CD4-positive, alpha-beta T cell (primary cell): ENCODE results near the gene RAB33B. TPM values are rescaled to one million over a fixed set of nuclear protein-coding genes. Genes with fewer than 3 reads are reported as not detected.

Experiments
- ATAC-seq: fragments of 200-7000 bp; cut with Tn5 transposase; one replicate; pipeline ENCODE4 v1.10.0; 2022; ENCODE audit warnings: mild to moderate bottlenecking; ENCODE audit not compliant: poor library complexity
- CTCF ChIA-PET: fragments of 350-600 bp; sonication (Branson Sonifier 250); formaldehyde crosslinking; loops from one replicate; lab custom pipeline; 2021; ENCODE audit warnings: antibody characterized with exemption, inconsistent platforms; lab: Charles Lee
- POLR2A ChIA-PET: fragments of 350-600 bp; sonication (Branson Sonifier 250); formaldehyde crosslinking; loops from one replicate; lab custom pipeline; 2021; ENCODE audit warnings: antibody characterized with exemption, inconsistent platforms; lab: Charles Lee
- DNase-seq, 14 experiments: peaks; one replicate each; pipeline ENCODE4 v3.0.0-alpha.2; 2013 to 2020; ENCODE audit warnings: mixed read lengths in 2 of 14
- H3K27ac ChIP-seq, 2 donors: one replicate each; pipeline versions ENCODE4 v1.5.1 to v1.7.0; 2013; ENCODE audit warnings: low read length in 2 of 2, low read depth in 1 of 2, mild to moderate bottlenecking in 1 of 2
- H3K27me3 ChIP-seq, 2 experiments: 1 replicate in 1 of 2; 2 replicates in 1 of 2; pipeline versions ENCODE4 v1.6.1 to v1.7.0; 2013; ENCODE audit warnings: low read length in 2 of 2, control low read depth in 1 of 2, mild to moderate bottlenecking in 1 of 2, moderate library complexity in 1 of 2; ENCODE audit not compliant: insufficient read depth in 2 of 2, control insufficient read depth in 1 of 2
- H3K36me3 ChIP-seq: one replicate; pipeline ENCODE4 v1.6.1; 2013; ENCODE audit warnings: low read length, control low read depth; ENCODE audit not compliant: insufficient read depth
- H3K4me1 ChIP-seq: one replicate; pipeline ENCODE4 v1.6.1; 2013; ENCODE audit warnings: low read length, control low read depth; ENCODE audit not compliant: insufficient read depth
- H3K4me3 ChIP-seq: one replicate; pipeline ENCODE4 v1.5.1; 2013; ENCODE audit warnings: mild to moderate bottlenecking, low read length, moderate library complexity
- H3K9me3 ChIP-seq, 2 experiments: 1 replicate in 1 of 2; 2 replicates in 1 of 2; pipeline versions ENCODE4 v1.6.1 to v1.7.0; 2013; ENCODE audit warnings: low read length in 2 of 2, mild to moderate bottlenecking in 2 of 2, control low read depth in 1 of 2, moderate library complexity in 1 of 2; ENCODE audit not compliant: control insufficient read depth in 1 of 2, insufficient read depth in 1 of 2
- H3K27ac Mint-ChIP-seq: one replicate; pipeline ENCODE4 v1.8.0; 2020; ENCODE audit warnings: mixed read lengths
- H3K27me3 Mint-ChIP-seq: one replicate; pipeline ENCODE4 v1.8.0; 2021; ENCODE audit warnings: mixed read lengths
- H3K36me3 Mint-ChIP-seq: one replicate; pipeline ENCODE4 v1.8.0; 2021; ENCODE audit warnings: low read depth, mixed read lengths
- H3K4me1 Mint-ChIP-seq: one replicate; pipeline ENCODE4 v1.8.0; 2021; ENCODE audit warnings: low read depth, mixed read lengths
- H3K4me3 Mint-ChIP-seq: one replicate; pipeline ENCODE4 v1.8.0; 2020; ENCODE audit warnings: mild to moderate bottlenecking, mixed read lengths
- H3K9me3 Mint-ChIP-seq: one replicate; pipeline ENCODE4 v1.8.0; 2020; ENCODE audit warnings: mixed read lengths
- intact Hi-C, 2 experiments: fragments of 100-400 bp; cut with DNase I in 1 of 2; cut with micrococcal nuclease in 1 of 2; formaldehyde crosslinking; loops; one replicate each; pipeline versions ENCODE4 v1.15.1 to v1.9.0; 2023 to 2025; cut with DNase I, micrococcal nuclease
- total RNA-seq, 174 experiments: library from RNA in 2 of 174; stranded (reverse) in 2 of 174; gene quantifications; one replicate each; pipeline ENCODE4 v1.2.3 and lab custom pipeline; 2021 to 2026
- TF ChIP-seq, protein P1 (sequence below): fragments of 200-600 bp; IDR thresholded peaks from one replicate; pipeline ENCODE4 v1.8.0; 2022; ENCODE audit warnings: antibody characterized with exemption, mild to moderate bottlenecking

Gene RAB33B
- total RNA-seq, 2 experiments from 2014 or later: 23.3 to 23.6 TPM

DNA sequence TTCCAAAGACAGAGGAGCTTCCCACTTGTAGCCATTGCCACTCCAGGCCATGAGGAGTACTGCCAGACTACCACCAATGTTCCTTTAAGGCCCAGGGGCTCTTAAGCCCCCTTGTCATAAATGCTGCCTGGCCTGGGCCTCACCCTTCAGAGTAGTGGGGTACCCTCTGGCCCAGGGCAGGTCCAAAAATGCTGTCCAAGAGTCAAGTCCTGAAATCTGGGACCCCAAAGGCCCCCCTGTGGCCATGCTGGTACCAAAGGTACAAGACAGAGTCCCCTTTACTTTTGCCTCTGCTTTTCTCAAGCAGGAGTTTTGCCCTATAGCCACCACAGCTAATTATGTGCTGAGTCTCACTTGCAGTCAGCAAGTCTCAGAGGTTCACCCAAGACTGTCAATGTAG, 16.4 kb downstream of the RAB33B start:
- POLR2A ChIA-PET: no interaction called here
- H3K27me3 Mint-ChIP-seq: no peaks in the 10 kb centered on the region
- H3K9me3 Mint-ChIP-seq: peaks cover 5% of the 10 kb centered on the region
- DNase-seq: no peak
- peaks cover 23% of the 10 kb centered on the region for H3K4me1 Mint-ChIP-seq
- Histone ChIP-seq H3K27ac (no peak overlapping the region), H3K4me1 (peaks cover 8% of the 10 kb centered on the region), H3K4me3 (no peak overlapping the region), H3K36me3 (peaks cover 20% of the 10 kb centered on the region), H3K27me3 (no peaks in the 10 kb centered on the region), H3K9me3 (peaks cover 0 to 14% of the 10 kb centered on the region in 2 experiments)
- CTCF ChIA-PET: no interaction called here
- H3K4me3 Mint-ChIP-seq: no peak overlapping the region
- H3K27ac Mint-ChIP-seq: no peak overlapping the region
- intact Hi-C loops: no loop called here
- H3K36me3 Mint-ChIP-seq: peaks cover 69% of the 10 kb centered on the region
- ATAC-seq: no peak
- TF ChIP-seq, protein P1, sequence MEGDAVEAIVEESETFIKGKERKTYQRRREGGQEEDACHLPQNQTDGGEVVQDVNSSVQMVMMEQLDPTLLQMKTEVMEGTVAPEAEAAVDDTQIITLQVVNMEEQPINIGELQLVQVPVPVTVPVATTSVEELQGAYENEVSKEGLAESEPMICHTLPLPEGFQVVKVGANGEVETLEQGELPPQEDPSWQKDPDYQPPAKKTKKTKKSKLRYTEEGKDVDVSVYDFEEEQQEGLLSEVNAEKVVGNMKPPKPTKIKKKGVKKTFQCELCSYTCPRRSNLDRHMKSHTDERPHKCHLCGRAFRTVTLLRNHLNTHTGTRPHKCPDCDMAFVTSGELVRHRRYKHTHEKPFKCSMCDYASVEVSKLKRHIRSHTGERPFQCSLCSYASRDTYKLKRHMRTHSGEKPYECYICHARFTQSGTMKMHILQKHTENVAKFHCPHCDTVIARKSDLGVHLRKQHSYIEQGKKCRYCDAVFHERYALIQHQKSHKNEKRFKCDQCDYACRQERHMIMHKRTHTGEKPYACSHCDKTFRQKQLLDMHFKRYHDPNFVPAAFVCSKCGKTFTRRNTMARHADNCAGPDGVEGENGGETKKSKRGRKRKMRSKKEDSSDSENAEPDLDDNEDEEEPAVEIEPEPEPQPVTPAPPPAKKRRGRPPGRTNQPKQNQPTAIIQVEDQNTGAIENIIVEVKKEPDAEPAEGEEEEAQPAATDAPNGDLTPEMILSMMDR: no peak

DNA sequence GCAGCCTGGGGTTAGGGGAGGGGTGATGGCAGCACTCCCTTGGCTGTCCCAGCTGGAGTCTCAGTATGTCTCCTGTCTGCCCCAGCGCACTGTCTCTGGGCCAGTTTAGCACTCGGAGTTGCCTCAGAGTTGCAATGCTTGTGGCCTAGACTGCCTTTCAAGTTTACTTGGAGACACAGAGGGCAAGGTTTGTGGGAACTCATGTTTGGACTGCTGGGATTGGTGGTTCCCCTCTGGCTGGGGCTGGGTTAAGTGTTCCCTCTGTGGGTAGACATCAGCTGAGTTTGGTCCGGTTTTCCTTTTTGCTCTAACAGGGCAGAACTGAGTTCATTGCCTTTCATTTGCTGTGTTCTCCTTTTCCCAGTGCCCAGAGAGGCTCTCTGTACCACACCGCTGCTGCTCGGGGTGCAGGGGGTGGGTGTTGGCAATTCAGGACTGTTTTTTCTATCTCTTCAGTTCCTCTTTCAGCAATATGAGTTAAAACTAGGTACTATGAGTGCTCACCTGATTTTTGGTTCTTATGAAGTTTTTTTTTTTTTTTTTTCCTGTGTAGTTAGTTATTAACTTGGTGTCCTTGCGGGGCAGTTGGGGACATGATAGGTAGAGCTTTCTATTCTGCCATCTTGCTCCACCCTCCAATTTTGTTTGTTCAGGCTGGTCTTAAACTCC, 17.2 kb downstream of the RAB33B start:
- Histone ChIP-seq H3K4me1 (peaks cover 8% of the 10 kb centered on the region), H3K4me3 (no peak overlapping the region), H3K27ac (no peak overlapping the region), H3K36me3 (peaks cover 20% of the 10 kb centered on the region), H3K9me3 (peaks cover 0 to 14% of the 10 kb centered on the region in 2 experiments), H3K27me3 (no peaks in the 10 kb centered on the region)
- peaks cover 23% of the 10 kb centered on the region for H3K4me1 Mint-ChIP-seq
- intact Hi-C loops: no loop called here
- H3K4me3 Mint-ChIP-seq: no peak overlapping the region
- TF ChIP-seq, protein P1: no peak
- H3K27me3 Mint-ChIP-seq: no peaks in the 10 kb centered on the region
- ChIA-PET CTCF (no interaction called here), POLR2A (no interaction called here)
- peaks cover 74% of the 10 kb centered on the region for H3K36me3 Mint-ChIP-seq
- no peak for DNase-seq
- H3K27ac Mint-ChIP-seq: no peak overlapping the region
- ATAC-seq: no peak
- H3K9me3 Mint-ChIP-seq: peaks cover 5% of the 10 kb centered on the region

DNA sequence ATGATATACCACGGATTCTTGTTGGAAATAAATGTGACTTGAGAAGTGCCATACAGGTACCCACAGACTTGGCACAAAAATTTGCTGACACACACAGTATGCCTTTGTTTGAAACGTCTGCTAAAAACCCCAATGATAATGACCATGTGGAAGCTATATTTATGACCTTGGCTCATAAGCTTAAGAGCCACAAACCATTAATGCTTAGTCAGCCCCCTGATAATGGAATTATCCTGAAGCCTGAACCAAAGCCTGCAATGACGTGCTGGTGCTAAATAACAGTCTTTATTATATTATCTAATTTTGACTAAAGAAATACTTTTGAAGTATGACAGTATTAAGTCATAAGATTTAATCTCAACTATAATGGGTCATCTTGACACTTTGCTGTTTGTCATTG, 18.9 kb downstream of the RAB33B start:
- TF ChIP-seq, protein P1: no peak
- ChIA-PET POLR2A (no interaction called here), CTCF (no interaction called here)
- peaks cover 23% of the 10 kb centered on the region for H3K4me1 Mint-ChIP-seq
- no peak overlapping the region for H3K27ac Mint-ChIP-seq
- peaks cover 5% of the 10 kb centered on the region for H3K9me3 Mint-ChIP-seq
- intact Hi-C loops: no loop called here
- Histone ChIP-seq H3K27ac (no peak overlapping the region), H3K9me3 (peaks cover 0 to 10% of the 10 kb centered on the region in 2 experiments), H3K4me1 (peaks cover 8% of the 10 kb centered on the region), H3K36me3 (peaks cover 23% of the 10 kb centered on the region), H3K4me3 (no peak overlapping the region), H3K27me3 (no peaks in the 10 kb centered on the region)
- ATAC-seq (no peak), DNase-seq (no peak)
- peaks cover 75% of the 10 kb centered on the region for H3K36me3 Mint-ChIP-seq
- no peak overlapping the region for H3K4me3 Mint-ChIP-seq
- H3K27me3 Mint-ChIP-seq: no peaks in the 10 kb centered on the region
